ENCODE results near the gene TATDN2.

Gene TATDN2

DNA sequence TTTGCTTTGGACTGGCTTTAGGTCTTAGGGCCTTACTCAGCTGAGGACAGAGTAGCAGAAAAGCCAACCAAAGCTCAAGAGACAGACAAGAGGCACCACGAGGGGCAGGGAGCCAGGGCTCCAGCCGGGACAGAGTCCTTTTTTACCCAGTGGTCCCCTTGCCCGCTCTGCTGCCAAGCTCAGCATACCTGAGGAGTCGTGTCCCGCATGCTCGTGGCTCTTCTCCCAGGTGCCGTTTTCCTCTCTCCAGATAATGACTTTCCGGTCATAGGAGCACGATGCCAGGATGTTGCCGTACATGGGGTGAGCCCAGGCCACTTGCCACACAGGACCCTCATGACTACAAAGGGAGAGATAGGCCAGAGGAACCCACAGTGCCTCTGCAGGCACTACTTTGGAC, 64.1 kb downstream of the TATDN2 start:
- H4K8ac ChIP-seq (ENCODE audit: low read length): no peak overlapping the region
- no peak overlapping the region for H3K23ac ChIP-seq (ENCODE audit: low read length in 2 of 2)
- H2BK12ac ChIP-seq (ENCODE audit: low read length in 2 of 2): no peak overlapping the region
- H3K79me1 ChIP-seq (replicated peaks; ENCODE audit: low read length, poor library complexity, severe bottlenecking): peaks cover 36% of the 10 kb centered on the region
- H3K18ac ChIP-seq (ENCODE audit: low read depth in 1 of 2, low read length in 2 of 2): no peak overlapping the region
- no peak for DNase-seq
- no peak overlapping the region for H4K91ac ChIP-seq (ENCODE audit: low read length)
- no peak overlapping the region for H2AK5ac ChIP-seq (ENCODE audit: low read length, severe bottlenecking)
- H2AFZ ChIP-seq (ENCODE audit: low read depth, low read length): no peak overlapping the region
- H3K9ac ChIP-seq (ENCODE audit: low read length): no peak overlapping the region
- no peaks in the 10 kb centered on the region for H3K27me3 ChIP-seq (ENCODE audit: control insufficient read depth in 1 of 2, insufficient read depth in 1 of 2, low read length in 2 of 2)
- no peak overlapping the region for H3K27ac ChIP-seq (ENCODE audit: low read length, poor library complexity, severe bottlenecking)
- peaks cover 3% of the 10 kb centered on the region for H3K4me1 ChIP-seq (ENCODE audit: control insufficient read depth, insufficient read depth, low read depth, low read length)
- H2BK15ac ChIP-seq (ENCODE audit: low read depth, poor library complexity, severe bottlenecking): no peak overlapping the region
- H3K4me3 ChIP-seq (ENCODE audit: insufficient read depth in 1 of 2, low read depth in 1 of 2, low read length in 2 of 2): no peak overlapping the region
- H3K9me3 ChIP-seq (ENCODE audit: control insufficient read depth, low read length): no peaks in the 10 kb centered on the region
- no peak overlapping the region for H2BK120ac ChIP-seq (ENCODE audit: low read depth, low read length)
- no peak overlapping the region for H3K14ac ChIP-seq (ENCODE audit: low read length in 2 of 2)
- 95% methylated on average over 10 of the region's 10 CpGs for WGBS
- peaks cover 68 to 97% of the 10 kb centered on the region in 2 experiments for H3K36me3 ChIP-seq (ENCODE audit: control insufficient read depth in 1 of 2, insufficient read depth in 2 of 2, low read depth in 1 of 2, low read length in 2 of 2)
- no peak overlapping the region for H2BK5ac ChIP-seq (ENCODE audit: low read depth, low read length, poor library complexity, severe bottlenecking)
- no peak overlapping the region for H3K4me2 ChIP-seq (ENCODE audit: low read length, poor library complexity, severe bottlenecking)
- no peak overlapping the region for H3K4ac ChIP-seq (ENCODE audit: low read depth in 1 of 2, low read length in 2 of 2)

DNA sequence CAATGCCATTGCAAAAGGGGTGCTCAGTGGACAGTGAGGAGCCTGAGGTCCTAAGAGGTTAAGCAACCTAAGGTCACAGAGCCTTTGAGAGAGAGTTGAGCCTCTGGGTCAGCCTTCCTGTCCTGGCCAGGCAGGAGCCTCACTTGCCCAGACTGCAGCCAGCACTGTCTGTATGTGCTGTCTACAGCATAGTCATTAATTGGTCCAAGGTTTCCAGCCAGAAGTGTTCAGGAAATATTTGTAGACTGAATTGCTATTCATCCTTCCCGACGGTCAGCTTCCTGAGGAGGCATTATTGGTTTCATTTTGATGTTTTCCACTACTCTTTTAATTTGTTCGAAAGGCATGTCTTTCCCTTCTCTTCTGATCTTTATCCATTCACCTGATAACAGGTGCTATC, 64.6 kb downstream of the TATDN2 start:
- no peak for DNase-seq
- H3K4me3 ChIP-seq (ENCODE audit: insufficient read depth in 1 of 2, low read depth in 1 of 2, low read length in 2 of 2): no peak overlapping the region
- H3K27ac ChIP-seq (ENCODE audit: low read length, poor library complexity, severe bottlenecking): no peak overlapping the region
- peaks cover 69 to 97% of the 10 kb centered on the region in 2 experiments for H3K36me3 ChIP-seq (ENCODE audit: control insufficient read depth in 1 of 2, insufficient read depth in 2 of 2, low read depth in 1 of 2, low read length in 2 of 2)
- H3K18ac ChIP-seq (ENCODE audit: low read depth in 1 of 2, low read length in 2 of 2): no peak overlapping the region
- H3K79me1 ChIP-seq (replicated peaks; ENCODE audit: low read length, poor library complexity, severe bottlenecking): peaks cover 40% of the 10 kb centered on the region
- no peak overlapping the region for H2AK5ac ChIP-seq (ENCODE audit: low read length, severe bottlenecking)
- 100% methylated on average over 3 of the region's 3 CpGs for WGBS
- no peak overlapping the region for H2BK5ac ChIP-seq (ENCODE audit: low read depth, low read length, poor library complexity, severe bottlenecking)
- H3K27me3 ChIP-seq (ENCODE audit: control insufficient read depth in 1 of 2, insufficient read depth in 1 of 2, low read length in 2 of 2): no peaks in the 10 kb centered on the region
- no peak overlapping the region for H3K9ac ChIP-seq (ENCODE audit: low read length)
- no peak overlapping the region for H4K8ac ChIP-seq (ENCODE audit: low read length)
- no peak overlapping the region for H4K91ac ChIP-seq (ENCODE audit: low read length)
- no peak overlapping the region for H3K4ac ChIP-seq (ENCODE audit: low read depth in 1 of 2, low read length in 2 of 2)
- no peak overlapping the region for H2BK12ac ChIP-seq (ENCODE audit: low read length in 2 of 2)
- H3K4me2 ChIP-seq (ENCODE audit: low read length, poor library complexity, severe bottlenecking): no peak overlapping the region
- peaks cover 6% of the 10 kb centered on the region for H3K4me1 ChIP-seq (ENCODE audit: control insufficient read depth, insufficient read depth, low read depth, low read length)
- no peaks in the 10 kb centered on the region for H3K9me3 ChIP-seq (ENCODE audit: control insufficient read depth, low read length)
- H3K23ac ChIP-seq (ENCODE audit: low read length in 2 of 2): no peak overlapping the region
- H3K14ac ChIP-seq (ENCODE audit: low read length in 2 of 2): no peak overlapping the region
- no peak overlapping the region for H2BK120ac ChIP-seq (ENCODE audit: low read depth, low read length)
- H2AFZ ChIP-seq (ENCODE audit: low read depth, low read length): no peak overlapping the region
- H2BK15ac ChIP-seq (ENCODE audit: low read depth, poor library complexity, severe bottlenecking): no peak overlapping the region

- H3K36me3 ChIP-seq (ENCODE audit: control insufficient read depth in 1 of 2, insufficient read depth in 2 of 2, low read depth in 1 of 2, low read length in 2 of 2): peaks cover 66 to 90% of the 10 kb centered on the region in 2 experiments
- H2BK15ac ChIP-seq (ENCODE audit: low read depth, poor library complexity, severe bottlenecking): no peak overlapping the region
- DNase-seq: no peak
- no peak overlapping the region for H3K4me2 ChIP-seq (ENCODE audit: low read length, poor library complexity, severe bottlenecking)
- peaks cover 11% of the 10 kb centered on the region for H3K4me1 ChIP-seq (ENCODE audit: control insufficient read depth, insufficient read depth, low read depth, low read length)
- 96% methylated on average over 11 of the region's 14 CpGs for WGBS
- H3K27ac ChIP-seq (ENCODE audit: low read length, poor library complexity, severe bottlenecking): no peak overlapping the region
- no peak overlapping the region for H2BK120ac ChIP-seq (ENCODE audit: low read depth, low read length)
- no peak overlapping the region for H3K4me3 ChIP-seq (ENCODE audit: insufficient read depth in 1 of 2, low read depth in 1 of 2, low read length in 2 of 2)
- H3K27me3 ChIP-seq (ENCODE audit: control insufficient read depth in 1 of 2, insufficient read depth in 1 of 2, low read length in 2 of 2): no peaks in the 10 kb centered on the region
- no peak overlapping the region for H2AFZ ChIP-seq (ENCODE audit: low read depth, low read length)
- H3K14ac ChIP-seq (ENCODE audit: low read length in 2 of 2): no peak overlapping the region
- no peak overlapping the region for H4K91ac ChIP-seq (ENCODE audit: low read length)
- H4K8ac ChIP-seq (ENCODE audit: low read length): no peak overlapping the region
- H2AK5ac ChIP-seq (ENCODE audit: low read length, severe bottlenecking): no peak overlapping the region
- no peak overlapping the region for H3K18ac ChIP-seq (ENCODE audit: low read depth in 1 of 2, low read length in 2 of 2)
- H3K23ac ChIP-seq (ENCODE audit: low read length in 2 of 2): no peak overlapping the region
- no peaks in the 10 kb centered on the region for H3K9me3 ChIP-seq (ENCODE audit: control insufficient read depth, low read length)
- H2BK12ac ChIP-seq (ENCODE audit: low read length in 2 of 2): no peak overlapping the region
- no peak overlapping the region for H3K4ac ChIP-seq (ENCODE audit: low read depth in 1 of 2, low read length in 2 of 2)
- no peak overlapping the region for H2BK5ac ChIP-seq (ENCODE audit: low read depth, low read length, poor library complexity, severe bottlenecking)
- H3K9ac ChIP-seq (ENCODE audit: low read length): no peak overlapping the region
- peaks cover 36% of the 10 kb centered on the region for H3K79me1 ChIP-seq (replicated peaks; ENCODE audit: low read length, poor library complexity, severe bottlenecking)
These were observed 66.8 kb downstream of the TATDN2 start for GRCh38 chr3:10315101-10315500.

DNA sequence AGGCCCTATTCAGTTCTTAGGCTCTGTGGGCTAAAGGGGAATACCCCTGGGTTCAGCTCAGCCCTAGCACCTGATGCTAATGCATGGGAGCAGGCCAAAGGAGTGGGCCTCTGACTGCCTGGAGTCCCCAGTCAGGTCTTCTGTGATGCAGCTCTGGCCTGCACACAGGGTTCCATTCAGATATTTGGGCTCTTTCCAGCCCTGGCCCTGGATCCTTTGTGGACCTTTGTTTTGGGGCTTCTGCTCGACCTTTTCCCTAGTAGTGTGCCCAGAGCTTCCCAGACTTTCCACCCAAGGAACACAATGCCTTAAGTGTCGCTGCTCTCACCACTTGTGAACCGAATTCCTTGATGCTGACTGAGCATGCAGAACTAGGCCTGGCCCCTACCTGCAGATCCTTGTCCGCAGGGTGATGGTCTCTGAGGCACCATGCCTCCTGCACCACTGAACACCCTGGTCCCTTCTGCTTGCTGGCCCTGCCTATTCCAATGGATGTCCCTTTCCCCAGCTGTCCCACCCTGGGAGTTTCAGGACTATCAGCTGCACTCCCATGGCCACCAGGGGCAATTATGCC, 67.6 kb downstream of the TATDN2 start:
- Histone ChIP-seq H2BK5ac (ENCODE audit: low read depth, low read length, poor library complexity, severe bottlenecking) (no peak overlapping the region), H2BK15ac (ENCODE audit: low read depth, poor library complexity, severe bottlenecking) (no peak overlapping the region), H3K27ac (ENCODE audit: low read length, poor library complexity, severe bottlenecking) (no peak overlapping the region), H3K23ac (ENCODE audit: low read length in 2 of 2) (no peak overlapping the region), H2BK12ac (ENCODE audit: low read length in 2 of 2) (no peak overlapping the region), H2AK5ac (ENCODE audit: low read length, severe bottlenecking) (no peak overlapping the region), H2BK120ac (ENCODE audit: low read depth, low read length) (no peak overlapping the region), H2AFZ (ENCODE audit: low read depth, low read length) (no peak overlapping the region), H3K4me1 (ENCODE audit: control insufficient read depth, insufficient read depth, low read depth, low read length) (peaks cover 11% of the 10 kb centered on the region), H3K14ac (ENCODE audit: low read length in 2 of 2) (no peak overlapping the region), H3K4ac (ENCODE audit: low read depth in 1 of 2, low read length in 2 of 2) (no peak overlapping the region), H3K4me3 (ENCODE audit: insufficient read depth in 1 of 2, low read depth in 1 of 2, low read length in 2 of 2) (no peak overlapping the region), H3K18ac (ENCODE audit: low read depth in 1 of 2, low read length in 2 of 2) (no peak overlapping the region), H3K36me3 (ENCODE audit: control insufficient read depth in 1 of 2, insufficient read depth in 2 of 2, low read depth in 1 of 2, low read length in 2 of 2) (peaks cover 64 to 82% of the 10 kb centered on the region in 2 experiments), H3K27me3 (ENCODE audit: control insufficient read depth in 1 of 2, insufficient read depth in 1 of 2, low read length in 2 of 2) (no peaks in the 10 kb centered on the region), H3K79me1 (replicated peaks; ENCODE audit: low read length, poor library complexity, severe bottlenecking) (peaks cover 36% of the 10 kb centered on the region), H4K8ac (ENCODE audit: low read length) (no peak overlapping the region), H3K4me2 (ENCODE audit: low read length, poor library complexity, severe bottlenecking) (no peak overlapping the region), H3K9me3 (ENCODE audit: control insufficient read depth, low read length) (no peaks in the 10 kb centered on the region), H3K9ac (ENCODE audit: low read length) (no peak overlapping the region), H4K91ac (ENCODE audit: low read length) (no peak overlapping the region)
- 98% methylated on average over 4 of the region's 4 CpGs for WGBS
- no peak for DNase-seq
